ENCODE data around the gene PSMA7.
"Not testable (repeated sequence)": the region's sequence is repeated elsewhere in the genome, so short reads cannot be mapped to it uniquely, and the experiment has no call there.

PSMA7 gene

GRCh38 chr20:62119115-62119514 is 24.1 kb downstream of the PSMA7 start:
- no peak for DNase-seq (ENCODE audit: low spot score)

- no peak for DNase-seq (ENCODE audit: low spot score)
Observed at GRCh38 chr20:62118113-62119043, 24.8 kb downstream of the PSMA7 start.

- DNase-seq (ENCODE audit: low spot score): peak; percentile 73
Observed at GRCh38 chr20:62117658-62118057, 25.5 kb downstream of the PSMA7 start.

- no peak for DNase-seq (ENCODE audit: low spot score)
Observed at GRCh38 chr20:62117362-62117646, 25.9 kb downstream of the PSMA7 start.

GRCh38 chr20:62116558-62117361 is 26.4 kb downstream of the PSMA7 start:
- no peak for DNase-seq (ENCODE audit: low spot score)

GRCh38 chr20:62115800-62116407 is 27.3 kb downstream of the PSMA7 start:
- not testable (repeated sequence) for DNase-seq (ENCODE audit: low spot score)

- DNase-seq (ENCODE audit: low spot score): no peak
Observed at GRCh38 chr20:62114894-62115293, 28.3 kb downstream of the PSMA7 start.

- no peak for DNase-seq (ENCODE audit: low spot score)
Observed at GRCh38 chr20:62112368-62112767, 30.8 kb downstream of the PSMA7 start.

- DNase-seq (ENCODE audit: low spot score): no peak
Observed at GRCh38 chr20:62111148-62111547, 32.0 kb downstream of the PSMA7 start.

- no peak for DNase-seq (ENCODE audit: low spot score)
Observed at GRCh38 chr20:62105592-62105991, 37.6 kb downstream of the PSMA7 start.

- no peak for DNase-seq (ENCODE audit: low spot score)
Observed at GRCh38 chr20:62104791-62105345, 38.3 kb downstream of the PSMA7 start.

- no peak for DNase-seq (ENCODE audit: low spot score)
Observed at GRCh38 chr20:62104234-62104789, 38.9 kb downstream of the PSMA7 start.

GRCh38 chr20:62103508-62104233 is 39.5 kb downstream of the PSMA7 start:
- DNase-seq (ENCODE audit: low spot score): no peak

GRCh38 chr20:62101078-62101477 is 42.1 kb downstream of the PSMA7 start:
- DNase-seq (ENCODE audit: low spot score): no peak

- DNase-seq (ENCODE audit: low spot score): no peak
Observed at GRCh38 chr20:62097881-62098407, 45.2 kb downstream of the PSMA7 start.

GRCh38 chr20:62096421-62097380 is 46.5 kb downstream of the PSMA7 start:
- no peak for DNase-seq (ENCODE audit: low spot score)

- no peak for DNase-seq (ENCODE audit: low spot score)
Observed at GRCh38 chr20:62089393-62089792, 53.8 kb downstream of the PSMA7 start.

GRCh38 chr20:62088258-62089127 is 54.7 kb downstream of the PSMA7 start:
- peak; percentile 16 for DNase-seq (ENCODE audit: low spot score)

- DNase-seq (ENCODE audit: low spot score): no peak
Observed at GRCh38 chr20:62087632-62088031, 55.6 kb downstream of the PSMA7 start.

All from CD4-positive, alpha-beta T cell treated with Interleukin-15 for 4 hours (primary cell).